ENCODE measurements around the gene E2F3. TPM values are rescaled to one million over a fixed set of nuclear protein-coding genes. Genes with fewer than 3 reads are reported as not detected.

Gene E2F3
- total RNA-seq, 1 donor from 2014 or later = 20.4 TPM

DNA sequence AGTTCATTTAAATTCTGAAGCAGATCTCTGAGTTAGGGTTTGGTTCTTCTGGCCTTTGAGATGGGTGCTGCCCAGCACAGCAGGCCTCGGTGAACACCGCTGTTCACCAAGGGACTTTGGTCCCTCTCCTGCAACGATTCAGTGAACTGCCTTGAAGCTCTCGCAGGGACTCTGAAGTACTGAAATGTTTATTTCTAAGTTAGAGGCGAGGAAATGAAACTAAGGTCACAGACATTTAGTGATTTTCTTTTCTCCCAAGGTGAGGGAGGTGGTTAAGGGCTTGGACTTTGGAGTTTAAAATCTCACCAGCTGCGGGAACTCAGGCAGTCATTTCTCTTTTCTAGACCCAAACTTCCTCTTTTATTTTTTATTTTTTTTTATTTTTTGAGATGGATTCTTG, 26.2 kb downstream of the E2F3 start:
- Mint-ChIP-seq H3K27ac (ENCODE audit: unreplicated experiment) (no peak overlapping the region), H3K4me3 (ENCODE audit: unreplicated experiment) (no peak overlapping the region), H3K36me3 (ENCODE audit: low read depth, unreplicated experiment) (peaks cover 16% of the 10 kb centered on the region), H3K4me1 (ENCODE audit: unreplicated experiment) (peaks cover 8% of the 10 kb centered on the region), H3K9me3 (ENCODE audit: unreplicated experiment) (no peaks in the 10 kb centered on the region), H3K27me3 (ENCODE audit: unreplicated experiment) (peaks cover 1% of the 10 kb centered on the region)
- DNase-seq (ENCODE audit: low spot score) = no peak
- TF ChIP-seq, protein P1, sequence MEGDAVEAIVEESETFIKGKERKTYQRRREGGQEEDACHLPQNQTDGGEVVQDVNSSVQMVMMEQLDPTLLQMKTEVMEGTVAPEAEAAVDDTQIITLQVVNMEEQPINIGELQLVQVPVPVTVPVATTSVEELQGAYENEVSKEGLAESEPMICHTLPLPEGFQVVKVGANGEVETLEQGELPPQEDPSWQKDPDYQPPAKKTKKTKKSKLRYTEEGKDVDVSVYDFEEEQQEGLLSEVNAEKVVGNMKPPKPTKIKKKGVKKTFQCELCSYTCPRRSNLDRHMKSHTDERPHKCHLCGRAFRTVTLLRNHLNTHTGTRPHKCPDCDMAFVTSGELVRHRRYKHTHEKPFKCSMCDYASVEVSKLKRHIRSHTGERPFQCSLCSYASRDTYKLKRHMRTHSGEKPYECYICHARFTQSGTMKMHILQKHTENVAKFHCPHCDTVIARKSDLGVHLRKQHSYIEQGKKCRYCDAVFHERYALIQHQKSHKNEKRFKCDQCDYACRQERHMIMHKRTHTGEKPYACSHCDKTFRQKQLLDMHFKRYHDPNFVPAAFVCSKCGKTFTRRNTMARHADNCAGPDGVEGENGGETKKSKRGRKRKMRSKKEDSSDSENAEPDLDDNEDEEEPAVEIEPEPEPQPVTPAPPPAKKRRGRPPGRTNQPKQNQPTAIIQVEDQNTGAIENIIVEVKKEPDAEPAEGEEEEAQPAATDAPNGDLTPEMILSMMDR (IDR thresholded peaks at IDR 0.05; ENCODE audit: unreplicated experiment) = no peak

DNA sequence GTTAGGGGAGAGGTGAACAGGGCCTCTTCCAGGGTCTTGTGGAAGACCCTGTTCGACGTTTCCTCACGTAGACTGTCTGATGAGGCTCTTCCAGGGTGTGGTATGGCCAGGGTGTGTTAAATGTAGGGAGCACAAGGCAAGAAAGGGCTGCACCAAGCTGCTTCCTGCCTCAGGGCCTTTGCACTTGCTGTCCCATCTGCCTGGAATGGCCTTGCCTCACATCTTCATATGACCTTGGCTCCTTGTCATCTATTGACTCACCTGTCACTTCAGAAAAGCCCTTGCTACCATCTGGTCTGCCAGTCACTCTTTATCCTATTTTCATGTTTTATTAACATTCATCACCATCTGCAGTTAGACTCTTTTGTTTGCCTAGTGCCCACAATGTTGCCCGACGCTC, 31.0 kb downstream of the E2F3 start:
- H3K4me1 Mint-ChIP-seq (ENCODE audit: unreplicated experiment) = no peaks in the 10 kb centered on the region
- H3K27me3 Mint-ChIP-seq (ENCODE audit: unreplicated experiment) = peaks cover 1% of the 10 kb centered on the region
- no peaks in the 10 kb centered on the region for H3K9me3 Mint-ChIP-seq (ENCODE audit: unreplicated experiment)
- H3K27ac Mint-ChIP-seq (ENCODE audit: unreplicated experiment) = no peak overlapping the region
- peaks cover 16% of the 10 kb centered on the region for H3K36me3 Mint-ChIP-seq (ENCODE audit: low read depth, unreplicated experiment)
- H3K4me3 Mint-ChIP-seq (ENCODE audit: unreplicated experiment) = no peak overlapping the region
- DNase-seq (ENCODE audit: low spot score) = no peak
- TF ChIP-seq, protein P1 (IDR thresholded peaks at IDR 0.05; ENCODE audit: unreplicated experiment) = no peak

DNA sequence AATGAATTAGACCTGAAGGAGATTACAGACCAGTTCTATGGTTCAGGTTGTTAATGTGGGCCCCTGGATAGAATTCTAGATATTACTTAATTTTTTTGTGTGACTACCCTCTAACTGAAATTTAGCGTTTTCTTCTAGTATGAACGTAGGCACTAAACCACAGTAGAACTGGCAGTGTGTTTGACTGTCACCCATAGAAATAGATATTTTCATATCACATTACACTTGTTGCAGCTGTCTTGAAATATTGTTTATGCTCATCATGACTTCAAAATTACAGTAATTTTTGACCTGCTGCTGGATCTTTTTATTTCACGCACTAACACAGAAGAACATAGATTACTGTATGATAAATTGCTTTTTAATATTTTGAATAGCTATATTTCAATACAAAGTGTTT, 31.6 kb downstream of the E2F3 start:
- Mint-ChIP-seq H3K4me3 (ENCODE audit: unreplicated experiment) (no peak overlapping the region), H3K9me3 (ENCODE audit: unreplicated experiment) (no peaks in the 10 kb centered on the region), H3K4me1 (ENCODE audit: unreplicated experiment) (no peaks in the 10 kb centered on the region), H3K36me3 (ENCODE audit: low read depth, unreplicated experiment) (peaks cover 16% of the 10 kb centered on the region), H3K27ac (ENCODE audit: unreplicated experiment) (no peak overlapping the region), H3K27me3 (ENCODE audit: unreplicated experiment) (peaks cover 1% of the 10 kb centered on the region)
- no peak for DNase-seq (ENCODE audit: low spot score)
- TF ChIP-seq, protein P1 (IDR thresholded peaks at IDR 0.05; ENCODE audit: unreplicated experiment) = no peak

DNA sequence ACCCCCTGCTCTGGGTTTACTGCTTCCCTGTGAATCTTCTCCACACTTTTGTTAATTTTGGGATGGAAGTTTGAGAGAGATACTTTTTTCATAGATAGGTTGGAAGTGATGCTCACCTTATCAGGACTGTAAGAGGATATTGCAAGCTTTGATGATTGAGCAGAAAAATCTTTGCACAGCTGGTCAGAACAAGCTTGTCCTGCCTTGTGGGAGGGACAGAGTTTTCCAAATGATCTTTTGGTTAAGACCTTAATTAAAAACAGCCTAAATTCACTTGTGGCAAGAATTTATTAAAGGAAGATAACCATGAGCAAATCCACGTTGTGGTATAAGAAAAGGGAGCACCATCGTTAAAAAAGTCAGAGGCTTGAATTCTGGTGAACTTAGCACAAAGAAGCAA, 32.2 kb downstream of the E2F3 start:
- Mint-ChIP-seq H3K27ac (ENCODE audit: unreplicated experiment) (no peak overlapping the region), H3K4me1 (ENCODE audit: unreplicated experiment) (no peaks in the 10 kb centered on the region), H3K9me3 (ENCODE audit: unreplicated experiment) (no peaks in the 10 kb centered on the region), H3K27me3 (ENCODE audit: unreplicated experiment) (peaks cover 1% of the 10 kb centered on the region), H3K36me3 (ENCODE audit: low read depth, unreplicated experiment) (peaks cover 16% of the 10 kb centered on the region), H3K4me3 (ENCODE audit: unreplicated experiment) (no peak overlapping the region)
- TF ChIP-seq, protein P1 (IDR thresholded peaks at IDR 0.05; ENCODE audit: unreplicated experiment) = no peak
- no peak for DNase-seq (ENCODE audit: low spot score)

DNA sequence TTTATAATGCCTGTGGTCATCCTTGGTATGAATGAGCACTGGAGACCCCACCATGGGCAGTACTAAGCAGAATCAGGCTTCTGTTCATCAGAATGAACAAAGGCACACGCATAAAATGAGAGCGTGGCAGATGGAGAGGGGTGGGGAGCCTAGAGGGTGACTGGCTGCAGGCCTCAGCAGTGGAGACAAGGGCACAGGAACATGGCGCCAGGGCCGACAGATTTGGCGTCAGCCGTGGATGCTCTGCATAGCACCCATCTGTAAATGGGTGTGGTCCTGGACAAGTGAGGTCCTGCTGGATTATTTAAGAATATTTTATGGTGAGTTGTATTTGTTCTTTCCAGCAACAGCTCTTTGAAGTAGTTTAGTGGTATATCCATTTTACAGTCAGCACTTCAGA, 33.1 kb downstream of the E2F3 start:
- peaks cover 1% of the 10 kb centered on the region for H3K27me3 Mint-ChIP-seq (ENCODE audit: unreplicated experiment)
- no peak overlapping the region for H3K27ac Mint-ChIP-seq (ENCODE audit: unreplicated experiment)
- no peaks in the 10 kb centered on the region for H3K4me1 Mint-ChIP-seq (ENCODE audit: unreplicated experiment)
- H3K9me3 Mint-ChIP-seq (ENCODE audit: unreplicated experiment) = no peaks in the 10 kb centered on the region
- no peak for DNase-seq (ENCODE audit: low spot score)
- peaks cover 16% of the 10 kb centered on the region for H3K36me3 Mint-ChIP-seq (ENCODE audit: low read depth, unreplicated experiment)
- no peak overlapping the region for H3K4me3 Mint-ChIP-seq (ENCODE audit: unreplicated experiment)
- TF ChIP-seq, protein P1 (IDR thresholded peaks at IDR 0.05; ENCODE audit: unreplicated experiment) = no peak

Measured in endothelial cell (in vitro differentiated cells).